ENCODE results near the gene TCF7L2. TPM values are rescaled to one million over a fixed set of nuclear protein-coding genes. Genes with fewer than 3 reads are reported as not detected.

Gene TCF7L2
- total and polyA plus RNA-seq, 8 donors, result 6.7 to 179 (median 61.7) TPM

- H3K4me3 ChIP-seq, result no peak overlapping the region
- TF ChIP-seq POLR2AphosphoS5 (IDR thresholded peaks at IDR 0.05) (no peak), EP300 (IDR thresholded peaks at IDR 0.05) (no peak)
- intact Hi-C loops (cut with DNase I; ENCODE audit: low total_unique reads), result no loop called here
- WGBS, 5 donors, result 80 to 87% (median 81%) methylated on average over 4 of the region's 4 CpGs
- DNase-seq, result no peak
- H3K27me3 ChIP-seq, result no peaks in the 10 kb centered on the region
- peaks cover 0 to 7% (median 0%) of the 10 kb centered on the region in 4 donors for H3K9me3 ChIP-seq
- H3K4me1 ChIP-seq, result no peaks in the 10 kb centered on the region
- H3K36me3 ChIP-seq, result no peaks in the 10 kb centered on the region
- H3K27ac ChIP-seq, result no peak overlapping the region
These were observed 264.3 kb downstream of the TCF7L2 start for GRCh38 chr10:113214331-113214730.

GRCh38 chr10:113216102-113216501, 266.1 kb downstream of the TCF7L2 start:
- no peaks in the 10 kb centered on the region for H3K36me3 ChIP-seq
- no peaks in the 10 kb centered on the region for H3K4me1 ChIP-seq
- H3K27ac ChIP-seq, result no peak overlapping the region
- peak in 1 of 2 donors; percentile 23 for DNase-seq
- intact Hi-C loops (cut with DNase I; ENCODE audit: low total_unique reads), result no loop called here
- H3K4me3 ChIP-seq, result no peak overlapping the region
- WGBS, 5 donors, result 23 to 33% (median 30%) methylated on average over 3 of the region's 3 CpGs
- no peaks in the 10 kb centered on the region for H3K27me3 ChIP-seq
- H3K9me3 ChIP-seq, result peaks cover 0 to 6% (median 0%) of the 10 kb centered on the region in 4 donors
- TF ChIP-seq EP300 (IDR thresholded peaks at IDR 0.05) (no peak), CTCF (IDR thresholded peaks at IDR 0.05) (peak in 1 of 7 experiments; percentile 12)

Data from stomach (tissue), 9 donors.